ENCODE data around the gene CRISPLD2.

The CRISPLD2 gene

GRCh38 chr16:84860383-84860782 is 40.6 kb downstream of the CRISPLD2 start:
- no peak for DNase-seq (ENCODE audit: low read depth in 1 of 2, low spot score in 1 of 2)
- Histone ChIP-seq H3K27ac (replicated peaks) (no peak overlapping the region), H3K27me3 (ENCODE audit: insufficient read depth, poor library complexity, severe bottlenecking) (no peaks in the 10 kb centered on the region), H3K4me3 (replicated peaks; ENCODE audit: insufficient read depth, low read length) (no peak overlapping the region)
- TF ChIP-seq SPI1 (IDR thresholded peaks at IDR 0.05; ENCODE audit: borderline replicate concordance, low read depth) (peak; percentile 17; the same call in 1 of the 2 replicates), GABPA (IDR thresholded peaks at IDR 0.05; ENCODE audit: low read depth) (no peak), POLR2AphosphoS5 (IDR thresholded peaks at IDR 0.05; ENCODE audit: low read depth) (no peak)
- TF ChIP-seq, protein P1, sequence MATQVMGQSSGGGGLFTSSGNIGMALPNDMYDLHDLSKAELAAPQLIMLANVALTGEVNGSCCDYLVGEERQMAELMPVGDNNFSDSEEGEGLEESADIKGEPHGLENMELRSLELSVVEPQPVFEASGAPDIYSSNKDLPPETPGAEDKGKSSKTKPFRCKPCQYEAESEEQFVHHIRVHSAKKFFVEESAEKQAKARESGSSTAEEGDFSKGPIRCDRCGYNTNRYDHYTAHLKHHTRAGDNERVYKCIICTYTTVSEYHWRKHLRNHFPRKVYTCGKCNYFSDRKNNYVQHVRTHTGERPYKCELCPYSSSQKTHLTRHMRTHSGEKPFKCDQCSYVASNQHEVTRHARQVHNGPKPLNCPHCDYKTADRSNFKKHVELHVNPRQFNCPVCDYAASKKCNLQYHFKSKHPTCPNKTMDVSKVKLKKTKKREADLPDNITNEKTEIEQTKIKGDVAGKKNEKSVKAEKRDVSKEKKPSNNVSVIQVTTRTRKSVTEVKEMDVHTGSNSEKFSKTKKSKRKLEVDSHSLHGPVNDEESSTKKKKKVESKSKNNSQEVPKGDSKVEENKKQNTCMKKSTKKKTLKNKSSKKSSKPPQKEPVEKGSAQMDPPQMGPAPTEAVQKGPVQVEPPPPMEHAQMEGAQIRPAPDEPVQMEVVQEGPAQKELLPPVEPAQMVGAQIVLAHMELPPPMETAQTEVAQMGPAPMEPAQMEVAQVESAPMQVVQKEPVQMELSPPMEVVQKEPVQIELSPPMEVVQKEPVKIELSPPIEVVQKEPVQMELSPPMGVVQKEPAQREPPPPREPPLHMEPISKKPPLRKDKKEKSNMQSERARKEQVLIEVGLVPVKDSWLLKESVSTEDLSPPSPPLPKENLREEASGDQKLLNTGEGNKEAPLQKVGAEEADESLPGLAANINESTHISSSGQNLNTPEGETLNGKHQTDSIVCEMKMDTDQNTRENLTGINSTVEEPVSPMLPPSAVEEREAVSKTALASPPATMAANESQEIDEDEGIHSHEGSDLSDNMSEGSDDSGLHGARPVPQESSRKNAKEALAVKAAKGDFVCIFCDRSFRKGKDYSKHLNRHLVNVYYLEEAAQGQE (IDR thresholded peaks at IDR 0.05; ENCODE audit: insufficient replicate concordance, low read depth): no peak
- TF ChIP-seq, protein P2, sequence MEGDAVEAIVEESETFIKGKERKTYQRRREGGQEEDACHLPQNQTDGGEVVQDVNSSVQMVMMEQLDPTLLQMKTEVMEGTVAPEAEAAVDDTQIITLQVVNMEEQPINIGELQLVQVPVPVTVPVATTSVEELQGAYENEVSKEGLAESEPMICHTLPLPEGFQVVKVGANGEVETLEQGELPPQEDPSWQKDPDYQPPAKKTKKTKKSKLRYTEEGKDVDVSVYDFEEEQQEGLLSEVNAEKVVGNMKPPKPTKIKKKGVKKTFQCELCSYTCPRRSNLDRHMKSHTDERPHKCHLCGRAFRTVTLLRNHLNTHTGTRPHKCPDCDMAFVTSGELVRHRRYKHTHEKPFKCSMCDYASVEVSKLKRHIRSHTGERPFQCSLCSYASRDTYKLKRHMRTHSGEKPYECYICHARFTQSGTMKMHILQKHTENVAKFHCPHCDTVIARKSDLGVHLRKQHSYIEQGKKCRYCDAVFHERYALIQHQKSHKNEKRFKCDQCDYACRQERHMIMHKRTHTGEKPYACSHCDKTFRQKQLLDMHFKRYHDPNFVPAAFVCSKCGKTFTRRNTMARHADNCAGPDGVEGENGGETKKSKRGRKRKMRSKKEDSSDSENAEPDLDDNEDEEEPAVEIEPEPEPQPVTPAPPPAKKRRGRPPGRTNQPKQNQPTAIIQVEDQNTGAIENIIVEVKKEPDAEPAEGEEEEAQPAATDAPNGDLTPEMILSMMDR (IDR thresholded peaks at IDR 0.05; ENCODE audit: insufficient read depth, low read length): no peak

DNA sequence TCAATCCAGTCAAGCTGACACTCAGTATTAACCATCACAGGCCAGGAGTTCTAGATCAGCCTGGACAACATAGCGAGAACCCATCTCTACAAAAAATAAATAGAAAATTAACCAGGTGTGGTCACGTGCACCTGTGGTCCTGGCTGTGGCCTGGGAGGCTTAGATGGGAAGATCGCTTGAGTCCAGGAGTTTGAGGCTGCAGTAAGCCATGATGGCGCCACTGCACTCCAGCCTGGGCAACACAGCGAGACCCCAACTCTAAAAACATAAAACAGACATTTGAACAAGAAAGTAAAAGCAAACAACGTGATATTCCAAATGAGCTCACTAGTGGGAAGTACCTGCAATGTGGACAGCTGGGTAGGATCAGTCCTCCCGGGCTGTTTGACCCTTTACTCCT is 41.9 kb downstream of the CRISPLD2 start:
- no peak overlapping the region for H3K27ac ChIP-seq (replicated peaks)
- DNase-seq (ENCODE audit: low read depth in 1 of 2, low spot score in 1 of 2): no peak
- H3K27me3 ChIP-seq (ENCODE audit: insufficient read depth, poor library complexity, severe bottlenecking): peaks cover 2% of the 10 kb centered on the region
- TF ChIP-seq, protein P1 (IDR thresholded peaks at IDR 0.05; ENCODE audit: insufficient replicate concordance, low read depth): no peak
- H3K4me3 ChIP-seq (replicated peaks; ENCODE audit: insufficient read depth, low read length): no peak overlapping the region

DNA sequence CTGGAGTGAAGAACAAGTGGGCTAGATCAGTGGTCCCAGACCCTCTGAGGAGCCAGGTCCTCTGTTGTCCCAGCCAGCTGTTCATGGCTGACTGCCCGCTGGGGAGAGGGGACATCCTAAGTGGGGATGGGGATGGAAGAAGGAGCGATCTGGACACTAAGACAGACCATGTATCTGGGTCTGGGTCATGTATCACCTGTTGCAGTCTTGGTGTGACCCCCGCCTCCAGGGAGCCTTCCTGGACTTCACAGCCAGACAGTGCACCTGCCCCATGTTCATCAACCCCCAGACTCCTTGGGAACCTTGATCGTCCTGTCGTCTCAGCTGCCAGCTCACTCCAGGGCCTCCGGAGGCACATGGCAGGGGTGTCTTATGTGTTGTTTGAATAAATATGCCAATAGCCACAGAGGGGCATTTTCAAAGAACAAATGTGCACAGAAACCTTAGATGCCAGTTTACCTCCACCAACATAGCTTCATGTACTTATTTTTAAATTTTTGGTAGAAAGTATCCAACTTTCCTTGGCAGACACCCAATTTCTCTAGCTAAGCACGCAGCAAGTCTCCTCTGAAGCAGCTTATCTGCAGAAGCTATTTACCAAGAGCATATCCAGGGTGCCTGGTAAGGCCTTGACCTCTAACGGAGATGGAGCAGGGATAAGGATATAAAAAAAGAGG is 43.2 kb downstream of the CRISPLD2 start:
- peaks cover 2% of the 10 kb centered on the region for H3K27me3 ChIP-seq (ENCODE audit: insufficient read depth, poor library complexity, severe bottlenecking)

More for the DNA sequence above, 43.2 kb downstream of the CRISPLD2 start:
- no peak for DNase-seq (ENCODE audit: low read depth in 1 of 2, low spot score in 1 of 2)
- Histone ChIP-seq H3K27ac (replicated peaks) (no peak overlapping the region), H3K4me3 (replicated peaks; ENCODE audit: insufficient read depth, low read length) (no peak overlapping the region)
- TF ChIP-seq GABPA (IDR thresholded peaks at IDR 0.05; ENCODE audit: low read depth): no peak
- TF ChIP-seq, protein P1 (IDR thresholded peaks at IDR 0.05; ENCODE audit: insufficient replicate concordance, low read depth): no peak
- TF ChIP-seq, protein P2 (IDR thresholded peaks at IDR 0.05; ENCODE audit: insufficient read depth, low read length): no peak
- no peak for TF ChIP-seq SPI1 (IDR thresholded peaks at IDR 0.05; ENCODE audit: borderline replicate concordance, low read depth)
- TF ChIP-seq POLR2AphosphoS5 (IDR thresholded peaks at IDR 0.05; ENCODE audit: low read depth): no peak

Data from HL-60 (cell line).